HG03457 (cell line): ENCODE data around the gene ZCCHC9.

Experiments
- ATAC-seq: cut with Tn5 transposase; IDR thresholded peaks from one replicate; pipeline ENCODE4 v1.9.1; 2021; ENCODE audit warnings: moderate number of reproducible peaks; ENCODE audit not compliant: unreplicated experiment

The ZCCHC9 gene

GRCh38 chr5:81355291-81356251, 54.2 kb downstream of the ZCCHC9 start:
- no peak for ATAC-seq

- ATAC-seq = no peak
Measured at GRCh38 chr5:81359108-81359507, 57.7 kb downstream of the ZCCHC9 start.

GRCh38 chr5:81359881-81360280, 58.5 kb downstream of the ZCCHC9 start:
- no peak for ATAC-seq

GRCh38 chr5:81360640-81361039, 59.3 kb downstream of the ZCCHC9 start:
- no peak for ATAC-seq

- ATAC-seq = no peak
Measured at GRCh38 chr5:81361600-81361999, 60.2 kb downstream of the ZCCHC9 start.
